ENCODE data around the gene RNF126.
A peak's percentile ranks its signal among the peaks of the same experiment; 100 is the strongest.
"Not testable (repeated sequence)": the region's sequence is repeated elsewhere in the genome, so short reads cannot be mapped to it uniquely, and the experiment has no call there.

The RNF126 gene

GRCh38 chr19:662962-663681 is at the start of gene RNF126:
TSS of gene RNF126 (minus strand) at chr19:663214. CDS start at chr19:663121, 93 bp downstream.
- Mint-ChIP-seq H3K4me3 (peak within 1 kb of the TSS; percentile 95), H3K4me1 (peaks cover 41% of the 10 kb centered on the region), H3K27ac (peak within 1 kb of the TSS; percentile 90), H3K9me3 (no peaks in the 10 kb centered on the region), H3K36me3 (ENCODE audit: low read depth) (peaks cover 7% of the 10 kb centered on the region), H3K27me3 (no peaks in the 10 kb centered on the region)
- peak; percentile 45 for ATAC-seq
- peak; percentile 95 for DNase-seq

GRCh38 chr19:711254-711653 is 48.2 kb upstream of the RNF126 start:
- ATAC-seq (no peak), DNase-seq (no peak)
- H3K27me3 Mint-ChIP-seq: peaks cover 21% of the 10 kb centered on the region
- H3K36me3 Mint-ChIP-seq (ENCODE audit: low read depth): no peaks in the 10 kb centered on the region
- H3K27ac Mint-ChIP-seq: no peak overlapping the region
- no peaks in the 10 kb centered on the region for H3K9me3 Mint-ChIP-seq
- no peak overlapping the region for H3K4me3 Mint-ChIP-seq
- H3K4me1 Mint-ChIP-seq: no peaks in the 10 kb centered on the region

GRCh38 chr19:710767-711166 is 47.8 kb upstream of the RNF126 start:
- Mint-ChIP-seq H3K4me1 (no peaks in the 10 kb centered on the region), H3K27me3 (peaks cover 22% of the 10 kb centered on the region), H3K9me3 (no peaks in the 10 kb centered on the region)

DNA sequence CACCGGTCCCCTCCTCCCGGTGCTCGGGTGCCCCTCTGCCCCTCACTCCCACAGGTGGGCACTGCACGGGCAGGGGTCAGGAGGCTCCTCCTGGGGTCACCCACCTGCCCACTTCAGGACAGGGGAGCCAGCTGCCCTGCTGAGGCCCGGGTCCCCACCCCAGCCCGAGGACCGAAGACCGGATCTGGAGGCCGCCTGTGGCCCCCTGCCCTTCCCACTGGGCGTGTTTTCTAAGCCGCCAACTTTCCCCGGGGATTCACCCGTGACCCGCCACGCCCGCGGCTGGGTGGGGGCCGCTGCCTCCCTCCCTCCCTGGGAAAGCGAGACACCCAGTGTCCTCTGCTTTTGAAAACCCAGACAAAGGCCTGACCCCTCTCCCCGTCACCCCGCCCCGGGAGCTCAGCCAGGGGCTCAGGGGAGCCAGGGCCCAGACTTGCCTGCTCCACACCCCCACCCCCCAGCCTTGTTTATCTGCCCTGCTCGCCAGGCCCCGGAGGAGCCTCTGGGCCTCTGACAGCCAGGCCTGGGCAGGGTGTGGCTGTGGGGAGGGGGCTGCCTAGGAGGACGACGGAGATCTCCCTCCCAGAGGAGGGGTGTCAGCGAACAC is 47.1 kb upstream of the RNF126 start:
- H3K36me3 Mint-ChIP-seq (ENCODE audit: low read depth): no peaks in the 10 kb centered on the region
- DNase-seq: no peak
- no peaks in the 10 kb centered on the region for H3K4me1 Mint-ChIP-seq
- H3K27ac Mint-ChIP-seq: no peak overlapping the region
- H3K27me3 Mint-ChIP-seq: peaks cover 23% of the 10 kb centered on the region
- H3K9me3 Mint-ChIP-seq: no peaks in the 10 kb centered on the region
- H3K4me3 Mint-ChIP-seq: no peak overlapping the region
- no peak for ATAC-seq

More at GRCh38 chr19:710767-711166, 47.8 kb upstream of the RNF126 start:
- ATAC-seq: no peak
- Mint-ChIP-seq H3K36me3 (ENCODE audit: low read depth) (no peaks in the 10 kb centered on the region), H3K27ac (no peak overlapping the region), H3K4me3 (no peak overlapping the region)
- DNase-seq: no peak

- peaks cover 25% of the 10 kb centered on the region for H3K27me3 Mint-ChIP-seq
- DNase-seq (no peak), ATAC-seq (no peak)
- no peak overlapping the region for H3K27ac Mint-ChIP-seq
- no peak overlapping the region for H3K4me3 Mint-ChIP-seq
- H3K4me1 Mint-ChIP-seq: no peaks in the 10 kb centered on the region
- no peaks in the 10 kb centered on the region for H3K9me3 Mint-ChIP-seq
- H3K36me3 Mint-ChIP-seq (ENCODE audit: low read depth): no peaks in the 10 kb centered on the region
Observed at GRCh38 chr19:709196-709964, 46.4 kb upstream of the RNF126 start.

DNA sequence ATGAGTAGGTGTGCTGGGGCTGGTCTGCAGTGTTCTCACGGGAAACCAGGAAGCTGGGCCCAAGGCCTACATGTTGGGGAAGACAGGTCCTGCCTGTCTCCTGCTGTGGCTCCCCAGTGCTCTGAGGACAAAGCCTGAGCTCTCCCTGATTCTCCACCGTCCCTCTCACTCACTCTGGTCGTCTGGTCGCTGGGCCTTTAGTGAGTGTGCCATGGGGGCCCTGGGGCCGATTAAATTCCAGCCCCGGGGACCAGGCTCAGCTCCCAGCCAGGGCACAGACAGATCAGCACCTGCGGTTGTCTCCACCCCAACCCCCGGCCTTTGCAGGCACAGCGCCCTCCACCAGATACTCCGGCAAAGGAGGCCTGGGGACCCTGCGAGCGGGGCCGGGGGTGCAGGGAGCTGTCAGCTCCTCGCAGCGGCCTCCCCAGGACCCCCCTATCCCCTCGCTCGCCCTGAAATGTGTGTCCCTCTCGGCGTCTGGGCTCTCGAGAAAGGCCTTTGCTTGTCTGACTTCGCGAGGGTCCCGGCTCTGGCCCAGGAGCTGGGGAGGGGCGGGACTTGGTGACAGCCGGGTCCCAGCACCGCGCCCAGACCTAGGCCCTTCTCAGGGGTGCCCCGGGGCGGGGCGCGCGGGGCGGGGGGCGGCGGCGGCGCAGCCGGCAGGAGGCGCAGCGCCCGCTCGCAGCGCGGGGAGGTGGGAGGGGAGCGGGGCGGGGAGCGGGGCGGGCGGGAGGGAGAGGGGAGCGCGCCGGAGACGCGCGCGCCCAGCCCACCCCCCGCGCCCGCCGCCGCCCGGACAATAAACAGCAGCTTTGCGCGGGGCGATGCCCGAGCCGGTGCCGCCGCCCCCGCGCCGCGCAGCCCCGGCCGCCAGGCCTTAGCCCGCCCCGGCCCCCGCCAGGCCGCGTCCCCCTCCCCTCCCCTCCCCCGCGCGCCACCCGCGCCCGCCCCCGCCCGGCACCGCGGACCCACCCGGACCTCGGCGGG is 45.4 kb upstream of the RNF126 start, which contains the start of gene PALM:
Gene PALM (plus strand): TSS at position 782 of the 990 bp plus-strand sequence. CDS start 212 bp downstream, outside the sequence.
- no peak for ATAC-seq
- Mint-ChIP-seq H3K27me3 (peaks cover 25% of the 10 kb centered on the region), H3K27ac (no peak within 1 kb of the TSS), H3K4me1 (peaks cover 3% of the 10 kb centered on the region), H3K36me3 (ENCODE audit: low read depth) (no peaks in the 10 kb centered on the region), H3K4me3 (no peak within 1 kb of the TSS), H3K9me3 (no peaks in the 10 kb centered on the region)
- no peak for DNase-seq

- Mint-ChIP-seq H3K36me3 (ENCODE audit: low read depth) (no peaks in the 10 kb centered on the region), H3K27ac (no peak overlapping the region), H3K4me3 (no peak overlapping the region), H3K9me3 (no peaks in the 10 kb centered on the region), H3K27me3 (peaks cover 32% of the 10 kb centered on the region), H3K4me1 (peaks cover 7% of the 10 kb centered on the region)
- no peak for ATAC-seq
- DNase-seq: no peak
Observed at GRCh38 chr19:704447-704741, 41.4 kb upstream of the RNF126 start.

- peaks cover 32% of the 10 kb centered on the region for H3K27me3 Mint-ChIP-seq
- peaks cover 7% of the 10 kb centered on the region for H3K4me1 Mint-ChIP-seq
- H3K9me3 Mint-ChIP-seq: no peaks in the 10 kb centered on the region
- H3K36me3 Mint-ChIP-seq (ENCODE audit: low read depth): no peaks in the 10 kb centered on the region
- DNase-seq: peak; percentile 72
- no peak overlapping the region for H3K27ac Mint-ChIP-seq
- peak; percentile 50 for ATAC-seq
- no peak overlapping the region for H3K4me3 Mint-ChIP-seq
Observed at GRCh38 chr19:703651-704446, 40.8 kb upstream of the RNF126 start.

DNA sequence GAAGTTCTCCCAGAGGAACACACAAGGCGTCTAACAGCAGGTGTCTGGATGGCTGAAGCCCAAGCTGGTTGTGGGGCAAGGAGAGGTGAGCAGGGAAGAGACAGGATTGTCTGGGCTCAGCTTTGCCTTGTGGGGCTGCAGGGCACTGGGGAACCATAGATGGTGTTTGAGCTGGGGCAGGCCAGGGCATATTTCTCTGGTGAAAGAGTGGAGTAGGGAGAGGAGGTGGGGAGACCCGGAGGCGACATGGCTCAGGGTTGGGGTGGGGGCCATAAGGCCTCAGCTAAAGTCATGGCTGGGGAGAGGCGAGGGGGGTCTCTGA is 40.3 kb upstream of the RNF126 start:
- H3K36me3 Mint-ChIP-seq (ENCODE audit: low read depth): no peaks in the 10 kb centered on the region
- DNase-seq: no peak
- H3K27ac Mint-ChIP-seq: no peak overlapping the region
- peaks cover 33% of the 10 kb centered on the region for H3K27me3 Mint-ChIP-seq
- no peak for ATAC-seq
- no peaks in the 10 kb centered on the region for H3K9me3 Mint-ChIP-seq
- H3K4me3 Mint-ChIP-seq: no peak overlapping the region
- H3K4me1 Mint-ChIP-seq: peaks cover 7% of the 10 kb centered on the region

DNA sequence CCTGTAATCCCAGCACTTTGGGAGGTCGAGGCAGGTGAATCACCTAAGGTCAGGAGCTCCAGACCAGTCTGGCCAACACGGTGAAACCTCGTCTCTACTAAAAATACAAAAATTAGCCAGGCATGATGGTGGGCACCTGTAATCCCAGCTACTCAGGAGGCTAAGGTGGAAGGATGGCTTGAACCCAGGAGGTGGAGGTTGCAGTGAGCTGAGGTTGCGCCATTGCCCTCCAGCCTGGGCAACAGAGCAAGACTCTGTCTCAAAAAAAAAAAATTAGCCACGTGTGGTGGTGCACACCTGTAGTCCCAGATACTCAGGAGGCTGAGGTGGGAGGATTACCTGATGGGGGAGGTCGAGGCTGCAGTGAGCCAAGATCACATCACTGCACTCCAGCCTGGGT is 39.8 kb upstream of the RNF126 start:
- not testable (repeated sequence) for H3K9me3 Mint-ChIP-seq; H3K4me1 Mint-ChIP-seq; DNase-seq; H3K4me3 Mint-ChIP-seq; ATAC-seq; H3K36me3 Mint-ChIP-seq (ENCODE audit: low read depth); H3K27ac Mint-ChIP-seq
- peaks cover 33% of the 10 kb centered on the region for H3K27me3 Mint-ChIP-seq

GRCh38 chr19:699885-700284 is 36.9 kb upstream of the RNF126 start:
- not testable (repeated sequence) for H3K9me3 Mint-ChIP-seq; ATAC-seq; DNase-seq; H3K36me3 Mint-ChIP-seq (ENCODE audit: low read depth); H3K27ac Mint-ChIP-seq; H3K4me3 Mint-ChIP-seq; H3K4me1 Mint-ChIP-seq
- peaks cover 32% of the 10 kb centered on the region for H3K27me3 Mint-ChIP-seq

DNA sequence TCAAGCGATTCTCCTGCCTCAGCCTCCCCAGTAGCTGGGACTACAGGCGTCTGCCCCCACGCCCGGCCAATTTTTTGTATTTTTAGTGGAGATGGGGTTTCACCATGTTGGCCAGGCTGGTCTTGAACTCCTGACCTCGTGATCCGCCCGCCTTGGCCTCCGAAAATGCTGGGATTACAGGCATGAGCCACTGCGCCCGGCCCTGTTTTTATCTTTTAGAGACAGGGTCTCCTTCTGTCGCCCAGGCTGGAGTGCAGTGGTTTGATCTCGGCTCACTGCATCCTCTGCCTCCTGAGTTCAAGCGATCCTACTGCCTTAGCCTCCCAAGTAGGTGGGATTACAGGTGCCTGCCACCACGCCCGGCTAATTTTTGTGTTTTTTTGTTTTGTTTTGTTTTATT is 35.5 kb upstream of the RNF126 start:
- not testable (repeated sequence) for H3K27ac Mint-ChIP-seq; H3K36me3 Mint-ChIP-seq (ENCODE audit: low read depth); H3K9me3 Mint-ChIP-seq; DNase-seq; ATAC-seq; H3K4me1 Mint-ChIP-seq; H3K4me3 Mint-ChIP-seq
- peaks cover 39% of the 10 kb centered on the region for H3K27me3 Mint-ChIP-seq

GRCh38 chr19:695352-695949 is 32.4 kb upstream of the RNF126 start, which contains the start of gene PRSS57:
TSS of gene PRSS57 (minus strand) at chr19:695452. CDS start at chr19:695430, 22 bp downstream.
- no peak for ATAC-seq
- Mint-ChIP-seq H3K4me1 (peaks cover 1% of the 10 kb centered on the region), H3K27ac (no peak within 1 kb of the TSS), H3K4me3 (no peak within 1 kb of the TSS), H3K27me3 (peaks cover 30% of the 10 kb centered on the region), H3K9me3 (no peaks in the 10 kb centered on the region), H3K36me3 (ENCODE audit: low read depth) (no peaks in the 10 kb centered on the region)
- DNase-seq: no peak

Data from activated naive CD8-positive, alpha-beta T cell treated with anti-CD3 and anti-CD28 coated beads, Interleukin-2, amount 50 U/mL, for 24 hours (primary cell).